HG03103 (cell line): ENCODE results near the gene CRHBP.
"Not testable (repeated sequence)": the region's sequence is repeated elsewhere in the genome, so short reads cannot be mapped to it uniquely, and the experiment has no call there.

Source experiments
- ATAC-seq: cut with Tn5 transposase; IDR thresholded peaks from one replicate; pipeline ENCODE4 v1.9.1; 2021; ENCODE audit warnings: low read depth; ENCODE audit not compliant: unreplicated experiment

Gene CRHBP, protein sequence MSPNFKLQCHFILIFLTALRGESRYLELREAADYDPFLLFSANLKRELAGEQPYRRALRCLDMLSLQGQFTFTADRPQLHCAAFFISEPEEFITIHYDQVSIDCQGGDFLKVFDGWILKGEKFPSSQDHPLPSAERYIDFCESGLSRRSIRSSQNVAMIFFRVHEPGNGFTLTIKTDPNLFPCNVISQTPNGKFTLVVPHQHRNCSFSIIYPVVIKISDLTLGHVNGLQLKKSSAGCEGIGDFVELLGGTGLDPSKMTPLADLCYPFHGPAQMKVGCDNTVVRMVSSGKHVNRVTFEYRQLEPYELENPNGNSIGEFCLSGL

DNA sequence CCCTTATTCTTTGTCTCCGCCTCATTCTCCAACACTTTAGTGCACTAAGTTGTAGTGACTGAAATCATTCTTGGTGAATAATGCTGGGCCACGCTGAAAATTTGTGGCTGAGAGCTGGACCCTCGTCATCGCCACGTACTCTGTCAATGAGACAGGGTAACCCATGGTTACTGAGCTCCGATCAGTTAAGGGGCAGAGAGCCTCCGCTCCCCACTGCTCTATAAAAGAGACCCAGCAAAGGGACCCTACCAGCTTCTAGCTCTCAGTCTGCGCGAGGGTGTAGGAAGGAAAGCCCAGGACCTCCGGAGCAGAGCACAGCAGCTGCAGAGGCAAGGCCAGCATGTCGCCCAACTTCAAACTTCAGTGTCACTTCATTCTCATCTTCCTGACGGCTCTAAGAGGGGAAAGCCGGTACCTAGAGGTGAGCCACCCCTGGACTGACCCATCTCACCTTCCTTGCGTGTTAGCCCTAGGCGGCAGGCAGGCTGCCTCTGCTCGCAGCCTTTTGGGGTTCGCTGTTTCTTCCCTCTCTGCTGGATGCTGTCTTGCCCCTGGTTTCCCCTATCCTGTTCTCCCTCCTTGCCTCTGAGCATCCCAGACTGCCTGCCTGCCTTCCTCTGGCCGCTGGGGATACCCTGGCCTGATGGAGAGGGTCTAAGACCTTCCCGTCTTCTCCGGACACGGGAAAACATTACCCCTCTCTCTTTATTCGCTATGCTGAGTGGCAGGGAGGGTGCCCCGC is at the start of gene CRHBP:
Gene CRHBP (plus strand): TSS at position 251 of the 742 bp plus-strand sequence. CDS start 90 bp downstream, at position 341.
- ATAC-seq, result no peak

DNA sequence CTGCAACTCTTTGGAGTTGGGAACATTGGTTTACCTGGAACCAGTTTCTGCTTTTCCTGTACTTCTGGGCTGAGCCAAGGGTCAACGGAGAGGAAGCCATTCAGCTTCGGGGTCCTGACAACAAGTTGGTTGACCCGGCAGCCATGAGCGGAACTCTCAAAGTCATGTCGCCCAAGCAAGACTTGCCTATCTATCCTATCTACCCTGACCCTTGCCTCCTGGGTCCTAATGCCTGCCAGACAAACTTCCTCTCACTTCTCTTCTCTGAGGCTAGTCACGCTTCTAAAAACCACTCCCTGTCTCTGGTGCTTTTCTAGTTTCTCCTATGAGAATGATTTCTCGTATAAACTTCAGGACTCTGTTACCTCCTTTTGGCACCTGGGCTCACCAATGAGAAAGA is 44.7 kb upstream of the CRHBP start:
- no peak for ATAC-seq

DNA sequence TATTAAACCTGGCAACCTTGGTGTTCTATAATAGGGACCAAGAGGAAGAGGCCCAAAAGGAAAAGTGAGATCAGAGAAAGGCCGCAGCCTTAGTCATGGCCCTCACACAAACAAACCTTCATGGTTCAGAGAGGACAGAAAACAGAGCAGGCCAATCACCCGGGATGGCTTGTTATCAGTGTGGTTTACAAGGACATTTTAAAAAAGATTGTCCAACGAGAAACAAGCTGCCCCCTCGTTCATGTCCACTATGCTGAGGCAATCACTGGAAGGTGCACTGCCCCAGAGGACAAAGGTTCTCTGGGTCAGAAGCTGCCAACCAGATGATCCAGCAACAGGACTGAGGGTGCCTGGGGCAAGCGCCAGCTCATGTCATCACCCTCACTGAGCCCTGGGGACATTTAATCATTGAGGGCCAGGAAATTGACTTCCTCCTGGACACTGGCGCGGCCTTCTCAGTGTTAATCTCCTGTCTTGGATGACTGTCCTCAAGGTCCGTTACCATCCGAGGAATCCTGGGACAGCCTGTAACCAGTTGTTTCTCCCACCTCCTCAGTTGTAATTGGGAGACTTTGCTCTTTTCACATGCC is 42.4 kb upstream of the CRHBP start:
- not testable (repeated sequence) for ATAC-seq

DNA sequence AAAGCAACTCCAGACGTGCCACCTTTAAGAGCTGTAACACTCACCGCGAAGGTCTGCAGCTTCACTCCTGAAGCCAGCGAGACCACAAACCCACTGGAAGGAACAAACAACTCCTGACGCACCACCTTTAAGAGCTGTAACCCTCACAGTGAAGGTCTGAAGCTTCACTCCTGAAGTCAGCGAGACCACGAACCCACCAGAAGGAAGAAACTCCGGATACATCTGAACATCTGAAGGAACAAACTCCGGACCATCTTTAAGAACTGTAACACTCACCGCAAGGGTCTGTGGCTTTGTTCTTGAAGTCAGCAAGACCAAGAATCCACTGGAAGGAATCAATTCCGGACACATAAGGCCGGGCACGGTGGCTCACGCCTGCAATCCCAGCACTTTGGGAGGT is 38.2 kb upstream of the CRHBP start:
- not testable (repeated sequence) for ATAC-seq

DNA sequence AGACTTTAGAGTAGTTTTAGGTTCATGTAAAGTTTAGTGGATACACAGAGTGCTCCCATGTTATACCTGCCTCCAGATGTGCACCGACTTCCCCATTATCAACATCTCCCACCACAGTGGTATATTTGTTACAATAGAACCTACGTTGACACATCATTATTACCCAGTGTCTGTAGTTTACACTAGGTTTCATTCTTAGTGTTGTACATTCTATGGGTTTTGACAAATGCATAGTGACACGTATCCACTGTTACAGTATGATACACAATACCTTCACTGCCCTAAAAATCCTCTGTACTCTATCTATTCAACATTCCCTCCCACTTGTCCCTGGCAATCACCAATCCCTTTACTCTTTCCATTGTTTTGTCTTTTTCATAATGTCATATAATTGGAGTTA is 34.3 kb upstream of the CRHBP start:
- no peak for ATAC-seq

DNA sequence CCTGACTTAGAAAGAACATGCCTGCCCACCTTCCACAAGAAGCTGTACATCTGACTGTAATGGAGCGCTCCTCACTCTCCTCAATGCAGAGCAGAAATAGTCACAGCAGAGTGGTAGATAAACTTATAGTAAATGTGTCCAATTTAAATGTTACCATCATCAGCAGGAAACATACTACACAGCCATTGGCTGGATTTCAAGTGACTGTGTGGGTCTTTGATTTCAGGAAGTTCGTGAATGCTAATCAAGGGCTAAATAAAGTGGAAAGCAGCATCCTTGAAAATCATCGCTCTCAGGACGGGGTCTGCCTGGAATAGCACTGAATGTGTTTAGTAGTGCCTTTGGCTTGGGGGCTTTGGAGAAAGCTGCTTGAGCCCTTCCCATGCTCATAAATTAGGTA is 32.4 kb upstream of the CRHBP start:
- ATAC-seq, result no peak

DNA sequence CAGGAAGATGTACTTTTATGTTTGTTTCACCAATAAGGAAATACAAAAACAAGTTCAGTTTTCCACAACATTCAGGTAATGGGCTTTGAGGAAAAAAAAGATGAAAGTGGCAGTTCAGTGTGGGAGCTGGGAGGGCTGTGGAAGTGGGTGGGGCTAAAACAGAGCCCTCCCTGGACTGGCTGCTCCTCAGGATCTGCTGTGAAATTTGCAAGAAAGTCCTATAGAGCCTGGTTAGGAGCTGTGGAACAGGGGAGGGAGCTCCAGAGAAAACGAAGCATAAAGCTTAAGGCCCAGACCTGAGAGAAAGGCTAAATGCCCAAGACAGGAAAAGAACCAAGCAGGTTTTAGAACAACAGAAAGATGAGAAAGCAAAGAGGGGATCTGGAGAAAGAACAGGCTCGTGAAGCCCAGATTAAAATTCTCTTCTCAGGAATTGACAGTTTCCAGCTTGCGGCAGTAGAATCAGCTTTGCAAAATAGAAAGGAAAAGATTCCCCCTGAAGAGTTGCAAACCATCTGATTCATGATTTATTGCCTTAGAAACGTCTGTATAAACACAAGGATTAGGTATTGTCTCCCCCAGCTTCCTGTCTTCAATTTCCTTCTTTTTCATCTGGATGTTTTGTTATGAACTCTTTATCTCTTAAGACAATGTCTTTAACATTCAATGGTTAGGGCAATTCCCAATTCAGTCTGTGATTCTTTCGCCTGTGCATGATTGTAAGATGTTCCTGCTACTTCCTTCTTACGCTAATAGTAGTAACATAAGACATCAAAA is 26.3 kb upstream of the CRHBP start:
- no peak for ATAC-seq

DNA sequence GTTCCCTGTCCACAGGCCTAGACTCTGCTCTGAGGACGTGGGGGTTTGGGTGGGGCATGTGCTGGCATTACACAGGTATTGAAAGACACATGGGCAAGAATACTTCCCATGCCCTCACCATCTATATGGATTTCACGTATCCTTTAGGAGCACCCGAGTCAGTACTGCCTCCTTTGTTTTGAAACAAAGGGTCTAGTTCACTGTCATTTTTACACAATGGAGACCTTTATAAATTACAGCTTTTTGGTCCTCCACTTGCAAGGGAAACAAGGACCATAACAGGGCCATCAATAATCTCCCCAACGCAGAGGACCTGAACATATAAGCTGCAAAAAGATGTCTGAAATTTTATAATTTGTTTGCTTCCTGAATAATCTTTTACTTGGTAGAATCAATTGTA is 24.9 kb upstream of the CRHBP start:
- ATAC-seq, result no peak

DNA sequence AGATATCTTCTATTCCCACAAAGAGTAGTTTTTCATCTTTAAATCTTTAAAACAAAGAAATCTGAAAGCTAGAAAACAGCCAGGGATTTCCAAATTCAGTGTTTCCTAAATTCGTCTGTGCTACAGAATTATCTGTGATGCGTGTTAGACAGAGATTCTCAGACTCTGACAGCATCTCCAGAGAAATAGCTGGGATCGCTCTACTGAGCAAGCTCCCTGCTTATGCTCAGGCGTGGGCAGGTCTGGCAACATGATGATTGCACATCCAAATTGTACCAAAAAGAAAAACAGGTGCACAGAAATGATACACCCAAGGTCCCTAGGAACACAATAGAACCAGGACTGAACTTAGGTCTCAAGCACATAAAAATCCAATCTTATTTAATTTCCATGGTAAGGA is 22.8 kb upstream of the CRHBP start:
- no peak for ATAC-seq

DNA sequence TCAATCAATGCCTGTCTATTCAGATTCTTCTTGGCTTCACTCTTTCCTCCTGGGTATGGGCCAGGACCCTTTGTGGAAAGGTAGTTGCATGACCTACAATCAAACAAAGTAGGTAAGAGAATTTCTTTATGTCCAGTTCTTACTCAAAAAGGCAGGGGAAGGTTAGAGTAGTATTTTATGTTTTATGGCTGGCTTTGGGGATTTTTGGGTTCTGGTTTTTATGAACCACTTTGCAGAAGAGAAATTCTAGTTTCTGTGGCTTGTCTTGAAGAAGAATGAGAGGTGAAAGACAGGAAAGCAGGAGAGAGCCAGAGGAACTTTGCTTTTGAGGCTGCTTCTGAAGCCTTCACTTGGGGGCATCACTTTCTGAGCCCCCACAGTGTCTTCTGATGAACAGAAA is 14.7 kb upstream of the CRHBP start:
- ATAC-seq, result no peak

DNA sequence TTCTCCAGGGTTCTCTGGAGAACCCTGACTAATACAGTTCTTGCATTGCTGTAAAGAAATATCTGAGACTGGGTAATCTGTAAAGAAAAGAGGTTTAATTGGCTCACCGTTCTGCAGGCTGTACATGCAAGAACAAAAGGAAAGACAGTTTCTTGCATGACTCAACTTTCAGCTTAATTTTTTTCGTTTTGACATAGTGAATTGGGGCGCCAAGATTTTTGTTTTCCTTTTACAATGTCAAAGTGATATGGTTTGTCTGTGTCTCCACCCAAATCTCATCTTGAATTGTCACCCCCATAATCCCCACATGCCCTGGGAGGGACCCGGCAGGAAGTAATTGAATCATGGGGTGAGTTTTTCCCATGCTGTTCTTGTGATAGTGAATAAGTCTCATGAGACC is 11.8 kb upstream of the CRHBP start:
- ATAC-seq, result no peak

DNA sequence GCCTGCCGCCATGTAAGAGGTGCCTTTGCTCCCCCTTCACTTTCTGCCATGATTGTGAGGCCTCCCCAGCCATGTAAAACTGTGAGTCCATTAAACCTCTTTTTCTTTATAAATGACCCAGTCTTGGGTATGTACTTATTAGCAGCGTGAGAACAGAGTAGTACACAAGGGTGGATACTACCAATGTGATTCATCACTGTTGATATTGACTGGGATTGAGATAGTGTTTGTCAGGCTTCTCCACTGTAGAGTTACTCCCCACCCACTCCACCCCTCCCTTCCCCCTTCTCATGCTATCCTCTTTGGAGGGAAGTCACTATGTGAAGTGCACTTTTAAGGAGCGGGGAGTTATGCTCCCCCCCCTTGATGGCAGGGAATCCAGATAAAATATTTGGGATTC is 11.4 kb upstream of the CRHBP start:
- ATAC-seq, result no peak

DNA sequence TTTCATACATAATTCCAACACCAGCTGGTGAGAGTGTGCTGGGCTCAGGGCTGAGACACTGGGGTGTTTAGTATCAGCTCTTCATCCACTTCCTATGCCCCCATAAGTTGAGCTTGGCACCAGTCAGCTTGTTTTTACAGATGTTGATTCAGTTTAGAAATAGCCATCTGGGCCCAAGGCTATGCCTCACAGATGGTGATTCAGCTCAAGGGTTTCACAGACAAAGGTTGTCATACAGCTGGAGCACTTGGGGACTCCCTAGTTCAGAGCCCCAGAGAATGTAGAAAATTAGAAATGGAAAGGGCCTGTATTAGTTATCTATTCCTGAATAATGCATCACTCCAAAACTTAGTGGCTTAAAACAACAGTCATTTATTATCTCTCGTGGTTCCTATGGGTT is 10.3 kb upstream of the CRHBP start:
- no peak for ATAC-seq

DNA sequence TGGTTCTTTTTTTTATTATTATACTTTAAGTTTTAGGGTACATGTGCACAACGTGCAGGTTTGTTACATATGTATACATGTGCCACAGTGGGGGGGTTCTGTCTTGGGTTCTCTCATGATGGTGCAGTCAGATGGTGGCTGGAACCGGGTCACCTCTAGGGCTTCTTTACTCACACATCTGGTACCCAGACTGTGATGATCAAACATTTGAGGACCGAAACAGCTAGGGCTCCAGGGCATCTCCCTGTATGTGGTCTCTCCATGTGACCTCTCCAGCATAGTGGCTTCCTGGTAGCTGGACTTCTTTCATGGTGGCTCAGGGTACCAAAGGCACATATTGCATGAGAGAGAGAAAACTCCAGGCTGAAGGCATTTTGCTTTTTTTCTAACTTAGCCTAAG is 9.8 kb upstream of the CRHBP start:
- no peak for ATAC-seq

DNA sequence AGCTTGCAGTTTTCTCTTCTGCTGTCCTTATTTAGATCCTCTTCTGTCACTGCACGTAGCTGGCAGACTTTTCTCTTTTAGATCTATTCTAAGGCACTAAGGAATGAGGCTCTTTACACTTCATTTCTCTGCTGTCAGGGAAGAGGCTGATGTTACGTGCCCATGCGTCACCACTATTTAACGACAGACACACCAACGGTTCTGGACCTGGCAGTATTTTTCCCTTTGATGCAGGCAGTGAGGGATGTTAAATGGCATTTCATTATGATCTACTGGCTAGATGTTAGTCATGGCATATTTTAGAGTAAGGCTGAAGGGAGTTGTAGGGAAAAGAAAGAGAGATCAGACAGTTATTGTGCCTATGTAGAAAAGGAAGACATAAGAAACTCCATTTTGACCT is 8.2 kb upstream of the CRHBP start:
- ATAC-seq, result no peak

DNA sequence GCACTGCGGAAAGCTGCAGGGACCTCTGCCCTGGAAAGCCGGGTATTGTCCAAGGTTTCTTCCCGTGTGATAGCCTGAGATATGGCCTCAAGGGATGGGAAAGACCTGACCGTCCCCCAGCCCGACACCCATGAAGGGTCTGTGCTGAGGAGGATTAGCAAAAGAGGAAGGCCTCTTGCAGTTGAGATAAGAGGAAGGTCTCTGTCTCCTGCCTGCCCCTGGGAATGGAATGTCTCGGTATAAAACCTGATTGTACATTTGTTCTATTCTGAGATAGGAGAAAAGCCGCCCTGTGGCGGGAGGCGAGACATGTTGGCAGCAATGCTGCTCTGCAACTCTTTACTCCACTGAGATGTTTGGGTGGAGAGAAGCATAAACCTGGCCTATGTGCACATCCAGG is 7.6 kb upstream of the CRHBP start:
- ATAC-seq, result not testable (repeated sequence)

DNA sequence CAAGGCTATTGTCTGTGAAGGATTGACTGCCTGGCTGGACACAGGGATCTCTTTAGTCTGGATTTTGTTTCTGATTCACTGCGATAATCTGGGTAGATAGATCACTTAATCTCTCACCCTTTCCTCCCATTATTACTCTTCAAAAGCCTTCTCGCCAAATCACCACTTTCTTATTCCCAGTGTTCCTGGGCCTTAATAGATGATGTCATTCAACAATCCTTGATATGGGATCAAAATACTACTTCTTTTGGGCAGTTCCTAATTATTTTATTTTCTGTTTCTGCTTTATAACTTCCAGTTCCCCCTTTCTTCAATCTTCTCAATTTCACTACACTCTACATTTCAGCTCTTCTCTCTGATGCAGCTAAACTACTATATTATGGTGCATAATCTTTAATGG is 6.8 kb upstream of the CRHBP start:
- no peak for ATAC-seq

DNA sequence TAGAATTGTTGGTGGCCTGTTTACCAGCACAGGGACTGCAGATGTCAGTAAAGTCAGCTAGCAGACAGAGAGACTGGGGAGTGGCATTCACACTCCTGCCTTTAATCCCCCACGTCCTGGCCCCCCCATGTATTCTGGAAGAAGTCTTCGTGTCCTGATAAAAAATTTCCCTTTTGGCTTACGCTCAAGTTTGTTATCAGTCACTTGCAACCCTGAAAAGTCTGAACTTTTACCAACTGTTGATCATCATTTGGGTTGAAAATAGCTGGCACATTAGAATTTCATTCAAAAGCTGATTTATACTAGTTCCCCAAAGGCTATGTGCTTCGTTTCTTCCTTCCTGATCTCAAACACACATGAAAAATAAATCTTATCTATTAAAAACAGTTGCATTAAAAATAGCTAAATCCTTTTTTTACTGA is 5.8 kb upstream of the CRHBP start:
- no peak for ATAC-seq

DNA sequence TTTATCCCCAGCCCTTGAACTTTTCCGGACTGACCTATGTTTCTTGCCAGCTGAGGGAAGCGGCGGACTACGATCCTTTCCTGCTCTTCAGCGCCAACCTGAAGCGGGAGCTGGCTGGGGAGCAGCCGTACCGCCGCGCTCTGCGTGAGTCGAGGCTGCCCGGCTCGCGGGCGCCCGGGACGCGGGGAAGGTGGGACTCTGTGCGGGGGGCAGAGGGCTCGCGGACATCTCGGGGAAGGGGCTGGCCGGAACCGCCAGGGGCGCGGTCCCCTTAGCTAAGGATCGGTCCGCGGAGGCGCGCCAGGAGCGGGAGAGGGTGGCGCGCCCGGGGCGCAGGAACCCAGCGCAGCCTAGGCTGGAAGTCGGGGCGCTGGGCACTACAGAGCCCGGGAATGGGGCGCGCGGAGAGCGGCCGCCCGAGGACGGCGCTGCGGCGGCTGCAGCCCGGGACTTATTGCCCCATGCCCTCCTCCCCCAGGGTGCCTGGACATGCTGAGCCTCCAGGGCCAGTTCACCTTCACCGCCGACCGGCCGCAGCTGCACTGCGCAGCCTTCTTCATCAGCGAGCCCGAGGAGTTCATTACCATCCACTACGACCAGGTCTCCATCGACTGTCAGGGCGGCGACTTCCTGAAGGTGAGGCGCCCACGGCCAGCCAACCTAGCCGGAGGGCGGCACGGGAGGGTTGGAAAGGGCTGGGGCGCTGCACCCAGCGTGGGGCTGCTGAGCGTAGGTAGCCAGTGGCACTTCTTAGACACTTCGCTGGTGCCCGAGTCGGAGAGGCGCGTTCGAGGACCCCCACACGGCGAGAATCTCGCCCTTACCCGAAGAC is 922 bp downstream of the CRHBP start:
- ATAC-seq, result no peak

DNA sequence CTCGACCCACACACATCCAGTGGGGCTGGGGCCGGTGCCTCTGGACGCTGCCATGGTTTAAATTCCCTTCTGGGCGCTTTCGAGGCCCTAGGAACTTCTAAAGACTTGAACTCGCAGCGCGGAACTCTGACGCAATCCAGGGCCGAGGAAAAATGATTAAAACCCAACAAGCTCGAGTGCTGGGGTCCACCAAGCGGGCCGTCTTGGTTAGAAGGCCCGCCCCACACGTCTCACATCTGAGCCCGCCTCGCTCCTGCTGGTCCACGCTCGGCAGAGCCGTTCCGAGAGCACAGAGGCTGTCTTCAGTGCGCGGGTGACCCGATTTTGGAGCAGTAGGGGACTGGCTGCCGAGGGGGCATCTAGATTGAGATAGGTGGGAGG is 1.5 kb downstream of the CRHBP start:
- no peak for ATAC-seq
